Neural progenitor cell (in vitro differentiated cells): ENCODE data around the gene SCLT1. TPM values are rescaled to one million over a fixed set of nuclear protein-coding genes. Genes with fewer than 3 reads are reported as not detected.

Experiments
- DNase-seq: peaks from one replicate; pipeline ENCODE4 v3.0.0-alpha.2; 2016; ENCODE audit warnings: low spot score
- H2AFZ ChIP-seq: fragments of 200-600 bp; sonication (generic); replicated peaks from 2 replicates; pipeline ENCODE4 v1.6.1; 2016; ENCODE audit warnings: antibody characterized with exemption
- H3F3A ChIP-seq: fragments of 200-600 bp; sonication (generic); 2 replicates; pipeline ENCODE4 v1.6.1; 2016; ENCODE audit warnings: antibody characterized with exemption, low read depth
- H3K27ac ChIP-seq: fragments of 200-600 bp; sonication (generic); 2 replicates; pipeline ENCODE4 v1.5.1; 2016; ENCODE audit warnings: mild to moderate bottlenecking
- H3K27me3 ChIP-seq: fragments of 200-600 bp; sonication (generic); 2 replicates; pipeline ENCODE4 v1.6.1; 2016; ENCODE audit warnings: mild to moderate bottlenecking, moderate library complexity
- H3K36me3 ChIP-seq: fragments of 200-600 bp; sonication (generic); 2 replicates; pipeline ENCODE4 v1.5.1; 2016
- H3K4me1 ChIP-seq: fragments of 200-600 bp; sonication (generic); 2 replicates; pipeline ENCODE4 v1.6.1; 2016; ENCODE audit warnings: mixed run types
- H3K4me2 ChIP-seq: fragments of 200-600 bp; sonication (generic); 2 replicates; pipeline ENCODE4 v1.6.1; 2016
- H3K4me3 ChIP-seq: fragments of 200-600 bp; sonication (generic); 2 replicates; pipeline ENCODE4 v1.5.1; 2016
- H3K79me2 ChIP-seq: fragments of 200-600 bp; sonication (generic); 2 replicates; pipeline ENCODE4 v1.6.1; 2016; ENCODE audit warnings: low read depth
- H3K9ac ChIP-seq: fragments of 200-600 bp; sonication (generic); 2 replicates; pipeline ENCODE4 v1.6.1; 2016
- H3K9me3 ChIP-seq: fragments of 200-600 bp; sonication (generic); 2 replicates; pipeline ENCODE4 v1.5.1; 2016; ENCODE audit warnings: low read depth
- H4K20me1 ChIP-seq: fragments of 200-600 bp; sonication (generic); 2 replicates; pipeline ENCODE4 v1.6.1; 2016; ENCODE audit warnings: low read depth
- H3K27ac Mint-ChIP-seq: 3 replicates; pipeline ENCODE4 v1.8.0; 2021; ENCODE audit warnings: mixed read lengths
- H3K27me3 Mint-ChIP-seq: 2 replicates; pipeline ENCODE4 v1.8.0; 2022; ENCODE audit warnings: low read depth, mild to moderate bottlenecking, inconsistent platforms, moderate library complexity, mixed read lengths; ENCODE audit not compliant: insufficient read depth
- H3K36me3 Mint-ChIP-seq: 3 replicates; pipeline ENCODE4 v1.8.0; 2021; ENCODE audit warnings: mixed read lengths
- H3K4me1 Mint-ChIP-seq: 3 replicates; pipeline ENCODE4 v1.8.0; 2021; ENCODE audit warnings: mixed read lengths
- H3K4me3 Mint-ChIP-seq: 3 replicates; pipeline ENCODE4 v1.8.0; 2021; ENCODE audit warnings: mild to moderate bottlenecking, moderate library complexity, mixed read lengths
- H3K9me3 Mint-ChIP-seq: 3 replicates; pipeline ENCODE4 v1.8.0; 2020; ENCODE audit warnings: mixed read lengths
- CTCF ChIP-seq: fragments of 200-600 bp; sonication (generic); IDR thresholded peaks from 2 replicates; pipeline ENCODE4 v1.5.1; 2017; ENCODE audit warnings: antibody characterized with exemption, mild to moderate bottlenecking
- EZH2 ChIP-seq: fragments of 200-600 bp; sonication (generic); IDR thresholded peaks from 2 replicates; pipeline ENCODE4 v1.6.1; 2017; ENCODE audit warnings: antibody characterized with exemption, mild to moderate bottlenecking, moderate library complexity
- EZH2phosphoT487 ChIP-seq: fragments of 200-600 bp; sonication (generic); IDR thresholded peaks from 2 replicates; pipeline ENCODE4 v1.6.1; 2017; ENCODE audit warnings: antibody characterized with exemption
- total RNA-seq: library from RNA; depleted of rRNA; stranded (reverse); fragments of >200 nt; gene quantifications from 2 replicates; pipeline ENCODE4 v1.2.3, GENCODE V29; 2015; ENCODE audit warnings: low replicate concordance

Gene SCLT1
- total RNA-seq, 1 donor from 2014 or later, result 30.0 TPM

- Histone ChIP-seq H3K36me3 (peaks cover 11% of the 10 kb centered on the region), H3K79me2 (peaks cover 83% of the 10 kb centered on the region)
- TF ChIP-seq CTCF, result no peak
- no peak for TF ChIP-seq EZH2
- no peak for TF ChIP-seq EZH2phosphoT487
These were observed 246.1 kb downstream of the SCLT1 start for GRCh38 chr4:128847082-128847724.

GRCh38 chr4:128846063-128846462 is 247.3 kb downstream of the SCLT1 start:
- no peak for DNase-seq
- Histone ChIP-seq H3K9ac (no peak overlapping the region), H3K9me3 (no peaks in the 10 kb centered on the region), H3K27ac (no peak overlapping the region), H3K4me3 (no peak overlapping the region), H3K79me2 (peaks cover 88% of the 10 kb centered on the region), H3K4me2 (no peak overlapping the region), H3K27me3 (no peaks in the 10 kb centered on the region), H3K4me1 (no peaks in the 10 kb centered on the region), H4K20me1 (peaks cover 81% of the 10 kb centered on the region), H2AFZ (no peak overlapping the region), H3F3A (no peaks in the 10 kb centered on the region), H3K36me3 (peaks cover 2% of the 10 kb centered on the region)
- H3K36me3 Mint-ChIP-seq, result peaks cover 69% of the 10 kb centered on the region
- H3K27ac Mint-ChIP-seq, result no peak overlapping the region
- no peak for TF ChIP-seq CTCF
- TF ChIP-seq EZH2, result no peak
- no peak for TF ChIP-seq EZH2phosphoT487
- no peak overlapping the region for H3K4me3 Mint-ChIP-seq
- H3K4me1 Mint-ChIP-seq, result peaks cover 9% of the 10 kb centered on the region
- H3K9me3 Mint-ChIP-seq, result no peaks in the 10 kb centered on the region
- H3K27me3 Mint-ChIP-seq, result no peaks in the 10 kb centered on the region

More at GRCh38 chr4:128847082-128847724, 246.1 kb downstream of the SCLT1 start:
- Mint-ChIP-seq H3K4me1 (peaks cover 9% of the 10 kb centered on the region), H3K9me3 (no peaks in the 10 kb centered on the region), H3K27ac (no peak overlapping the region), H3K4me3 (no peak overlapping the region), H3K36me3 (peaks cover 72% of the 10 kb centered on the region), H3K27me3 (no peaks in the 10 kb centered on the region)
- Histone ChIP-seq H3F3A (no peaks in the 10 kb centered on the region), H2AFZ (no peak overlapping the region), H3K9ac (peak overlapping the region; percentile 13), H3K27me3 (no peaks in the 10 kb centered on the region), H4K20me1 (peaks cover 69% of the 10 kb centered on the region), H3K4me1 (no peaks in the 10 kb centered on the region), H3K4me3 (no peak overlapping the region), H3K27ac (peak overlapping the region; percentile 29), H3K4me2 (no peak overlapping the region), H3K9me3 (no peaks in the 10 kb centered on the region)
- no peak for DNase-seq

GRCh38 chr4:128844931-128845330 is 248.4 kb downstream of the SCLT1 start:
- no peak overlapping the region for H3K4me2 ChIP-seq
- peaks cover 9% of the 10 kb centered on the region for H3K4me1 Mint-ChIP-seq
- TF ChIP-seq CTCF, result no peak
- no peak for TF ChIP-seq EZH2phosphoT487
- TF ChIP-seq EZH2, result no peak
- H3K27ac Mint-ChIP-seq, result no peak overlapping the region
- H4K20me1 ChIP-seq, result peaks cover 89% of the 10 kb centered on the region
- H3K79me2 ChIP-seq, result peaks cover 96% of the 10 kb centered on the region
- no peak overlapping the region for H3K4me3 Mint-ChIP-seq
- DNase-seq, result no peak
- no peaks in the 10 kb centered on the region for H3K27me3 Mint-ChIP-seq
- no peaks in the 10 kb centered on the region for H3K9me3 ChIP-seq
- no peak overlapping the region for H2AFZ ChIP-seq
- no peaks in the 10 kb centered on the region for H3K27me3 ChIP-seq
- no peaks in the 10 kb centered on the region for H3F3A ChIP-seq
- H3K9ac ChIP-seq, result no peak overlapping the region
- H3K36me3 ChIP-seq, result no peaks in the 10 kb centered on the region
- peaks cover 67% of the 10 kb centered on the region for H3K36me3 Mint-ChIP-seq
- H3K4me3 ChIP-seq, result no peak overlapping the region
- no peaks in the 10 kb centered on the region for H3K9me3 Mint-ChIP-seq
- H3K4me1 ChIP-seq, result peaks cover 1% of the 10 kb centered on the region
- H3K27ac ChIP-seq, result no peak overlapping the region
